MCF 10A (cell line): ENCODE results near the gene TRPM1. TPM values are rescaled to one million over a fixed set of nuclear protein-coding genes. Genes with fewer than 3 reads are reported as not detected.

Source experiments
- BruUV-seq: library from RNA; stranded (reverse); fragments of 400-500 nt; replicated peaks from 2 replicates; lab custom pipeline; 2021; lab: Mats Ljungman, UMichigan
- CTCF ChIA-PET: fragments of 300-600 bp; sonication (Branson Sonifier 250); formaldehyde crosslinking; extraction: SDS; loops from one replicate; lab custom pipeline; 2021; ENCODE audit warnings: antibody characterized with exemption, inconsistent platforms; lab: Yijun Ruan, JAX
- POLR2A ChIA-PET: fragments of 300-600, 350-650 bp; sonication (Branson Sonifier 250); formaldehyde crosslinking; extraction: SDS; loops from one replicate; lab custom pipeline; 2020; ENCODE audit warnings: antibody characterized with exemption, inconsistent platforms; lab: Yijun Ruan, JAX
- DNase-seq: peaks from one replicate; pipeline ENCODE4 v3.0.0-alpha.2; 2018; ENCODE audit not compliant: unreplicated experiment
- H3K27ac Mint-ChIP-seq: one replicate; pipeline ENCODE4 v1.8.0; 2022; ENCODE audit warnings: mild to moderate bottlenecking, low read depth, mixed read lengths; ENCODE audit not compliant: unreplicated experiment
- H3K27me3 Mint-ChIP-seq: one replicate; pipeline ENCODE4 v1.8.0; 2022; ENCODE audit warnings: mixed read lengths; ENCODE audit not compliant: insufficient read depth, unreplicated experiment
- H3K36me3 Mint-ChIP-seq: one replicate; pipeline ENCODE4 v1.8.0; 2022; ENCODE audit warnings: mild to moderate bottlenecking, moderate library complexity, mixed read lengths; ENCODE audit not compliant: insufficient read depth, unreplicated experiment
- H3K4me1 Mint-ChIP-seq: one replicate; pipeline ENCODE4 v1.8.0; 2022; ENCODE audit warnings: mixed read lengths; ENCODE audit not compliant: insufficient read depth, unreplicated experiment
- H3K4me3 Mint-ChIP-seq: one replicate; pipeline ENCODE4 v1.8.0; 2022; ENCODE audit warnings: mild to moderate bottlenecking, moderate library complexity, mixed read lengths; ENCODE audit not compliant: unreplicated experiment
- H3K9me3 Mint-ChIP-seq: one replicate; pipeline ENCODE4 v1.8.0; 2022; ENCODE audit warnings: mixed read lengths; ENCODE audit not compliant: unreplicated experiment
- CTCF ChIP-seq: fragments of 200-600 bp; IDR thresholded peaks from one replicate; pipeline ENCODE4 v1.8.0; 2022; ENCODE audit warnings: antibody characterized with exemption, mild to moderate bottlenecking; ENCODE audit not compliant: unreplicated experiment
- intact Hi-C: fragments of 100-400 bp; cut with micrococcal nuclease; formaldehyde crosslinking; loops from 2 replicates; pipeline ENCODE4 v1.14.1; 2022
- total RNA-seq: library from RNA; stranded (reverse); gene quantifications from 2 replicates; pipeline ENCODE4 v1.2.3, GENCODE V29; 2022

TRPM1 gene
- total RNA-seq, 1 experiment from 2014 or later, result not detected

DNA sequence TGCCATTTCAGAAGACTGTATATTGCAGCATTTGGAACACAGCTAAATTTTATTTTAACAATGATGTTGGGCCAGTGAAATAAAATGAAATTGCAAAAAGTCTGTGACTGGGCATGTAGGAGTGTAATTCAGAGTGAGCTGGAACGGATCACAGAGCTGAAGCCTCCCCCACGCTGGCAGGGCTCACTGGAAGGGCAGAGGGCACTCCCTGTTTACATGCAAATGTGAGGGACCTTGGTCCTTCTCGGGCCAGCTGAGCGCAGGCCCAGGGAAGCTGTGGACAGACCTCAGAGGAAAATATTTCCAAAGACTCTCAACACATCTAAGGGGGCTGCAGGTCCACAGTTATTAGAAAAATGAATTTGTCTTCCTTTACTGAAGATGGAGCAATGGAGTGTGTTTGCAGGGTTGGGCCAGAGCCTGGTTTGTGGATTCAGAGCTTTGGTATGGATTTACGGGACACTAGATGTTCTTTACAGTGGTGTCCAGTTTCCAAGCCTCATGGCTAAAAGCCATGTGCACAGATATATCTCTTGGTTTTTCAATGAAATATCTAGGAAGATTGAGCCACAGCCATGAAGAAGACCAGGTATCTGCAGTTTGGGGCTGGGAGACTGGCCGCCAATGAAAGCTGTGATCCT, 32.0 kb downstream of the TRPM1 start:
- Mint-ChIP-seq H3K36me3 (no peaks in the 10 kb centered on the region), H3K27me3 (no peaks in the 10 kb centered on the region), H3K4me3 (no peak overlapping the region), H3K4me1 (no peaks in the 10 kb centered on the region), H3K9me3 (no peaks in the 10 kb centered on the region), H3K27ac (no peak overlapping the region)
- ChIA-PET POLR2A (no interaction called here), CTCF (interaction anchor here (0.9 kb wide), 1 partner anchor 60 kb away, joined by 3 read pairs; no protein-coding TSS in a partner anchor)
- no peak for TF ChIP-seq CTCF
- DNase-seq, result no peak
- intact Hi-C loops, result no loop called here
- no TSS peak for BruUV-seq

- Mint-ChIP-seq H3K4me1 (no peaks in the 10 kb centered on the region), H3K36me3 (no peaks in the 10 kb centered on the region), H3K27ac (no peak overlapping the region), H3K27me3 (no peaks in the 10 kb centered on the region), H3K9me3 (no peaks in the 10 kb centered on the region), H3K4me3 (no peak overlapping the region)
- ChIA-PET POLR2A (interaction anchor here (1.4 kb wide), 1 partner anchor 77 kb away, joined by 4 read pairs; the partner anchor contains the start of gene MTMR10), CTCF (interaction anchor here (0.6 to 1.0 kb wide), 3 partner anchors 55 to 123 kb away, joined by 3 to 4 read pairs (median 4); no protein-coding TSS in a partner anchor)
- intact Hi-C loops, result no loop called here
- DNase-seq, result no peak
- no TSS peak for BruUV-seq
- no peak for TF ChIP-seq CTCF
Measured at GRCh38 chr15:31067890-31068603, 33.5 kb downstream of the TRPM1 start.

DNA sequence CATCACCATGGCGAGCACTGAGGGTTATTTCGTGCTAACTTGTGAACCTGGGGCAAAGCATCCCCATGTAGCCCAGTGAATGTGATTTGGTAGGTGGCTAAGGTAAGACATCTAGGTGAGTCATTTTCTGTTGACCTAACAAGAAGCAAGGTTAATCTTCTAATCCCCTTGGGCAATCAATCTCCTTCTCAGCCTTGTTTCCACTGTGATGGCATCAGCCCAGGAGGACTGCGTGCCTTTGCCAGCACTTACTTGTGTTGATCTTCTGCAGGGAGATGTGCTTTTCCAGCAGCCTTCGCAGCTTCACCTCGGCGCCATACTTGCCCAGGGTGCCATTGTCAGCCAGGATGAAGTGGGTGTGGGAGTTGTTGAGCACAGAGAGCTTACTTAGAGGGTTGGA, 35.7 kb downstream of the TRPM1 start:
- H3K4me3 Mint-ChIP-seq, result no peak overlapping the region
- POLR2A ChIA-PET, result interaction anchor here (0.8 kb wide), 1 partner anchor 75 kb away, joined by 3 read pairs; the partner anchor contains the start of gene MTMR10
- no peak overlapping the region for H3K27ac Mint-ChIP-seq
- H3K9me3 Mint-ChIP-seq, result no peaks in the 10 kb centered on the region
- no peaks in the 10 kb centered on the region for H3K36me3 Mint-ChIP-seq
- no peaks in the 10 kb centered on the region for H3K4me1 Mint-ChIP-seq
- H3K27me3 Mint-ChIP-seq, result no peaks in the 10 kb centered on the region
- CTCF ChIA-PET, result interaction anchor here (0.7 kb wide), 1 partner anchor 77 kb away, joined by 3 read pairs; no protein-coding TSS in a partner anchor
- DNase-seq, result peak; percentile 86
- BruUV-seq, result no TSS peak
- TF ChIP-seq CTCF, result no peak
- intact Hi-C loops, result no loop called here

GRCh38 chr15:31062911-31063310, 38.6 kb downstream of the TRPM1 start:
- POLR2A ChIA-PET, result no interaction called here
- H3K4me3 Mint-ChIP-seq, result no peak overlapping the region
- peaks cover 2% of the 10 kb centered on the region for H3K27me3 Mint-ChIP-seq
- H3K9me3 Mint-ChIP-seq, result no peaks in the 10 kb centered on the region
- BruUV-seq, result no TSS peak
- no peak for TF ChIP-seq CTCF
- intact Hi-C loops, result no loop called here
- no peak for DNase-seq
- CTCF ChIA-PET, result no interaction called here
- H3K4me1 Mint-ChIP-seq, result no peaks in the 10 kb centered on the region
- H3K36me3 Mint-ChIP-seq, result no peaks in the 10 kb centered on the region
- no peak overlapping the region for H3K27ac Mint-ChIP-seq
